H1 (cell line): ENCODE data around the gene DUSP10. TPM values are rescaled to one million over a fixed set of nuclear protein-coding genes. Genes with fewer than 3 reads are reported as not detected.

Experiments
- ATF3 ChIP-seq: IDR thresholded peaks from 2 replicates; pipeline ENCODE4 v1.6.1; 2011; ENCODE audit warnings: low read depth, mild to moderate bottlenecking, low read length; ENCODE audit not compliant: insufficient read depth
- KDM1A ChIP-seq: fragments of 200-600, 300-600 bp; sonication (generic); IDR thresholded peaks from 2 replicates; pipeline ENCODE4 v1.7.1; 2016; ENCODE audit warnings: mild to moderate bottlenecking, low read length, borderline replicate concordance
- TAF7 ChIP-seq: optimal IDR thresholded peaks from 2 replicates; pipeline ENCODE3; 2011; ENCODE audit warnings: low read depth, mild to moderate bottlenecking, inconsistent platforms, low read length, moderate library complexity, borderline replicate concordance
- polyA plus RNA-seq, 7 experiments: library from polyadenylated mRNA; depleted of rRNA in 3 of 7; stranded (reverse) in 5 of 7; unstranded in 2 of 7; fragments of >200 nt in 5 of 7; fragments of 200-250 nt in 2 of 7; gene quantifications; 1 replicate in 5 of 7; 2 replicates in 1 of 7; 4 replicates in 1 of 7; pipeline versions ENCODE4 v1.2.1 to v1.2.3, GENCODE V29; 2011 to 2013; ENCODE audit warnings: missing spikeins in 2 of 7, mixed read lengths in 2 of 7
- total RNA-seq: library from RNA; stranded (reverse); fragmentation: NEBNext Ultra II Directional; extraction: Animal tissue kit (Norgen Biotek cat#: 25700); gene quantifications from 2 replicates; pipeline ENCODE4 v1.2.1, GENCODE V29; 2021

The DUSP10 gene
- total and polyA plus RNA-seq, 2 of the 8 experiments (the other 6 are each of a cell fraction or from before 2014, with no cell fraction given), result 1.2 TPM

DNA sequence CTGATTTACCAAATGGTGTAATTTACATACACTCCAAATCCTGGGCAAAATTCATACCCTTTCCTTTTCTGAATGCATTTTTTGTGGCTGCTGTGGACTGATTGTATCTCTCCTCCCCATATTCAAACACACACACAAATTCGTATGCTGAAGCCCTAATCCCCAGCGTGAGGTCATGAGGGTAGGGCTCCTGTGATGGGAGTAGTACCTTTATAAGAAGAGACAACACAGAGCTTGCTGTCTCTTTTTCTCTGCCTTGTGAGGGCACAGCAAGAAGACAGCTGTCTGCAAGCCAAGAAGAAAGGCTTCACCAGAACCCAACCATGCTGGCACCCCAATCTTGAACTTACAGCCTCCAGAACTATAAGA, 24.4 kb downstream of the DUSP10 start (continued):
- TF ChIP-seq TAF7 (no peak), ATF3 (no peak), KDM1A (no peak)
